Inferior parietal cortex (tissue), 1 donor: ENCODE results near the gene IQCN.
A peak's percentile ranks its signal among the peaks of the same experiment; 100 is the strongest.

ENCODE experiments used
- DNase-seq: peaks from one replicate; pipeline ENCODE4 v3.0.0-alpha.2; 2016; ENCODE audit errors: extremely low spot score

IQCN gene, protein sequence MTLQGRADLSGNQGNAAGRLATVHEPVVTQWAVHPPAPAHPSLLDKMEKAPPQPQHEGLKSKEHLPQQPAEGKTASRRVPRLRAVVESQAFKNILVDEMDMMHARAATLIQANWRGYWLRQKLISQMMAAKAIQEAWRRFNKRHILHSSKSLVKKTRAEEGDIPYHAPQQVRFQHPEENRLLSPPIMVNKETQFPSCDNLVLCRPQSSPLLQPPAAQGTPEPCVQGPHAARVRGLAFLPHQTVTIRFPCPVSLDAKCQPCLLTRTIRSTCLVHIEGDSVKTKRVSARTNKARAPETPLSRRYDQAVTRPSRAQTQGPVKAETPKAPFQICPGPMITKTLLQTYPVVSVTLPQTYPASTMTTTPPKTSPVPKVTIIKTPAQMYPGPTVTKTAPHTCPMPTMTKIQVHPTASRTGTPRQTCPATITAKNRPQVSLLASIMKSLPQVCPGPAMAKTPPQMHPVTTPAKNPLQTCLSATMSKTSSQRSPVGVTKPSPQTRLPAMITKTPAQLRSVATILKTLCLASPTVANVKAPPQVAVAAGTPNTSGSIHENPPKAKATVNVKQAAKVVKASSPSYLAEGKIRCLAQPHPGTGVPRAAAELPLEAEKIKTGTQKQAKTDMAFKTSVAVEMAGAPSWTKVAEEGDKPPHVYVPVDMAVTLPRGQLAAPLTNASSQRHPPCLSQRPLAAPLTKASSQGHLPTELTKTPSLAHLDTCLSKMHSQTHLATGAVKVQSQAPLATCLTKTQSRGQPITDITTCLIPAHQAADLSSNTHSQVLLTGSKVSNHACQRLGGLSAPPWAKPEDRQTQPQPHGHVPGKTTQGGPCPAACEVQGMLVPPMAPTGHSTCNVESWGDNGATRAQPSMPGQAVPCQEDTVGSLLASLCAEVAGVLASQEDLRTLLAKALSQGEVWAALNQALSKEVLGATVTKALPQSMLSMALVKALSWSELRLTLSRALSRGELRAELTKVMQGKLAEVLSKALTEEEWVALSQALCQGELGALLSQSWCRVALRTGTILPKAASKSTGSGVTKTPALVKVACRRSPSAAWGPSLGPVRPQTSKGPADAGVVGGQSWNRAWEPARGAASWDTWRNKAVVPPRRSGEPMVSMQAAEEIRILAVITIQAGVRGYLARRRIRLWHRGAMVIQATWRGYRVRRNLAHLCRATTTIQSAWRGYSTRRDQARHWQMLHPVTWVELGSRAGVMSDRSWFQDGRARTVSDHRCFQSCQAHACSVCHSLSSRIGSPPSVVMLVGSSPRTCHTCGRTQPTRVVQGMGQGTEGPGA (N-terminal part only)

DNA sequence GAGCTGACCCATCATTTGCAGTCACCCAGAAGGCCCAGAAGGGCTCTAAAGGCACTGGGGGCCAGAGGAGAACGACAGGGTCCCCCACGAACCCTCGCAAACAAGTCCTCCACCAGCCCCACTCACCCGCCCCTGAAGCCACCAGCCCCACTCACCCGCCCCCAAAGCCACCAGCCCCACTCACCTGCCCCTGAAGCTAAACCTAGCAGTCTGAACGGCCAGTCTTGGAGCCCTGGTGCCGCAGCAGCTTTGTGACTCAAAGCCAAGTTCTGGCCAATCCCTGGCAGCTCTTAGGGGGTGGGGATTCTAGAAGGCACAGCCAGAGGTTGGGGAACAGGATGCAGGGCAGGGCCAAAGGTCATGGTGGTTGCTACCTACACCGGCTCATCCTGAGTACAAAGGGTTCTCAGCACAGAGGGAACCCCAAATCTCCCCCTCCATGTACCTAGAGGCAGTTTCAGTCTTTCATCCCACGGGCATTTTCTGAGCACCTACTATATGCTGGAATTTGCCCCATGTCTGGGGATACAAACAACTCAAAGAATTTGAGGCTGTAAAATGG lies at the start of gene IQCN:
TSS of gene IQCN (minus strand) at position 234 of the 562 bp plus-strand sequence. CDS start 4,974 bp downstream, outside the sequence.
- no peak for DNase-seq

GRCh38 chr19:18322759-18323460 lies 48.7 kb upstream of the IQCN start, which contains the start of gene LSM4:
Gene LSM4, minus strand, starts transcription at chr19:18323076. Its CDS starts 56 bp downstream, at chr19:18323020.
- peak; percentile 96 for DNase-seq

DNA sequence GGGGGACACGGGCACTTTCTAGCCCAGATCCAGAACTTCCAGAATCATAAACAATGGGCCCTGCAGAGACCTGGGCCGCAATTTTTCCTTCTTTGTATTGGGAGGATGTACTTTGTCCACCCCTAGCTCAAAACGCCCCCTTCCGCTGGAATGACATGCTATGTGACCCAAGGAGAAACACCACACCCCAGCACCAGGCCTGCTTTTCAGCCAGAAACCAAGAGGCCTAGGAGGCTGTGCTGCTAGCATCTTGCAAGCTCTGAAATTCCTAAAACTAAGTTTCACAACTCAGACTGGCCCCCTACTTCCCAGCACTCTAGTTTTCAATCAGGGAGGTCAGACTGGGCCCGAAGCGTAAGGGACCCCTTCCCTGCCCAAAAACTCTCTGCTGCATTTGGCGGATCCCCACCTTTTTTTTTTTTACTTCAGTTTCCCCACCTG lies 48.1 kb upstream of the IQCN start:
- DNase-seq, result no peak

DNA sequence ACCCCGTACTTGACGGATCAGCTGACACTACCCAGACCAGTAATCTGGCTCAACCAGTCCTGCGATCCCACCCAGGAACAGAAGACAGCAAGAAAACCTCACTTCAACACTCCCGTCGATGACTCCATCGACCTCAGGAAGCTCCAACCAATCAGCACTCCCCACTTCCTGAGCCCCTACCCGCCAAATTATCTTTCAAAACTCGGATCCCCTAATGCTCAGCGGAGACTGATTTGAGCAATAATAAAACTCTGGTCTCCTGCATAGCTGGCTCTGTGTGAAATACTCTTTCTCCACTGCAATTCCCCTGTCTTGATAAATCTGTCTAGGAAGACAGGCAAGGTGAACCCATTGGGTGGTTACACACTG lies 47.5 kb upstream of the IQCN start:
- no peak for DNase-seq

- no peak for DNase-seq
Observed at GRCh38 chr19:18320865-18321733, 46.8 kb upstream of the IQCN start.

GRCh38 chr19:18319591-18320135 lies 45.4 kb upstream of the IQCN start:
- DNase-seq, result no peak

- no peak for DNase-seq
Observed at GRCh38 chr19:18317961-18318800, 43.9 kb upstream of the IQCN start.

GRCh38 chr19:18313398-18313797 lies 39.1 kb upstream of the IQCN start:
- no peak for DNase-seq

- DNase-seq, result no peak
Observed at GRCh38 chr19:18312092-18312534, 37.9 kb upstream of the IQCN start.

- no peak for DNase-seq
Observed at GRCh38 chr19:18311502-18312091, 37.3 kb upstream of the IQCN start.

DNA sequence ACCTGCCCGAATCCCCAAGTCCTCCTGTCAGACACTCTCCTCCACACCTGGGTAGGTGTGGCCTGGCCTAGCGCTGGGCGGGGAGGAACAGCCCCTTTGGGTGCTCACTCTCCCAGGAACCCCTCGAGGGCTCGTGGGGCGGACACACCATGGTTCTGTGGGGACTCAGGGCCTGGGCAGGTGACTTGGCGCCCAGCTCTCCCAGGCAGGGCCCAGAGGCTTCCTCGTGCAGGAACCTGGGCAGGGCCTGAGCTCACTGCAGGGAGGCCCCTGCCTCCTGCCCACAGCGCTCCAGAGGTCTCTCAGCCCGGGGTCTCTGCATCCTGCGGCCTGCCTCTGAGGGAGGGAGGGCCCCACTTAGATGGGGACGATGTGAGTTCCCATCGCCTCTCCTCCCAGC lies 36.7 kb upstream of the IQCN start:
- no peak for DNase-seq

DNA sequence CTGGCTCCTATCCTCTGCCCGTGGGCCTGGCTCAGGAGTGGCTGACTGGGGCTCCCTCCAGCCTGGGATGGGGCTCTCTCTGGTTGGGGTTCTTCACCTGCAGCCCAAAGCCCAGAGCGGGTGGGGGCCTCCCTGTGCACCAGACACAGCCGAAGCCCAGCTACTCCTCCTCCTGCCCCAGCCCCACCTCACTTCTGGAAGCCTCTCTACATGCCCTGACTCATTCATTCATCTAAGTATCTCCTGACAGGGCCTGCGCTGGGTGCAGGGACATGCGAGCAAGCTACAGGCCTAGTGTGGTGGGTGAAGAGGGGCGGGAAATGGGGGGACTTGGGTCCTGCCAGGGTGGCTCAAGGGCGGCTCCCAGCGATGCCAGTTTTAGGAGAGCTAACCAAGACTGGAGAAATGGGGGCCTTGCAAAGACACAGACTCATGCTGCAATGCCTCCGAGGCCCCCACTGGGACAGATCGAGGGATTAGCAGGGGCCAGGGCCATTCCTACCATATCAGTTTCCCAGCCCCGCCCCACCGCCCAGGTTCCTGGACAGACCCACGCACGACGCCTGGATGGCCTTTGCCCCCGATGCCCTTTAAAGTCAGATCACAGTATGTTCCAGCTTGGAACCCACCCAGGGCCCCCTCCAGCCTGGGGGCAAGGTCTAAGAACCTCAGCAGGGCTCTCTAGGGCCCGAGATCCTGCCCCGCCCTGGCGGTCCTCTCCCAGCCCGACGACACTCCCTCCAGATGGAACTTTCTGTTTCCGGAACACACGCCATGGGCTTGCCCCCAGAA lies 36.1 kb upstream of the IQCN start:
- DNase-seq, result no peak

DNA sequence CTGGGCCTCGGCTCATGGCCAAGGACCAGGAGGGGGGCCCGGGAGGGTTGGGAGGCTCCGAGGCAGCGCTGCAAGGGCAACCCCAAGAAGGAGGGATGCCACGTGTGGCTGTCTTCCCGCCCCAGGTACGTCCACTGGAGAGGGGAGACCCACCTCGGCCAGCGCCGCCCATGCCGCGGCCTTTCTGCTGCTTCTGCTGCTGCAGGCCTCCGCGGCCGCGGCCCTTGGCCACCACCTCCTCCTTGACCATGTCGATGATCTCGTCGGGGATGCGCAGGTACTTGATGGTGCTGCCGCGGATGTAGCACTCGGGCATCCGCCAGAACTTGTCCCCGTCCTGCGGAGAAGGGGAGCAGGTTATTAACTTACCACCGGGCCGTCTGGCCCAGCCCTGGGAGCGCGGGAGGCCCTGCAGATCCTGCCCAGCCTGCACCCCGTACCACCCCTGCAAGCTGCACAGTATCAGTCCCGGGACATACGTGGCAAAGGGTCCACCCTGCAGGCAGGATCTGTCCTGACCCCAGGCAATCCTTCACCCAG lies 35.3 kb upstream of the IQCN start:
- no peak for DNase-seq

DNA sequence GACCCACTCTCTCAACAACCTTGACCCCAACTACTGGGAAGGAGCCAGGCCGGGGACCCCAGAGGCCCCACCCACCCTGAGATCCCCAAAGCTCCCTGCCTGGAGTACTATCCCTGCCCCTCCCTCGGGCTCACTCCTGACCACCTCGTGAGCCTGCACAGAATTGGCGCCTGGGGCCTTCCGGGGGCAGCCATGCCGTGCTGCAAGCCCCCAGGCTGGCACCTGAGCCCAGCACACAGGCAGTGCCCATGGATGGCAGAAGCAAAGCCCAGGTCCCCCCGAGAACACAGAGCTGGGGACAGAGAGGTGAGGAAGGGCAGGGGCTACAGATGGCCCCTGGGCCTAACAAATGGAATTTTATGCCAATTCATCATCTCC lies 34.7 kb upstream of the IQCN start:
- no peak for DNase-seq

GRCh38 chr19:18308051-18308947 lies 34.0 kb upstream of the IQCN start:
- DNase-seq, result no peak

DNA sequence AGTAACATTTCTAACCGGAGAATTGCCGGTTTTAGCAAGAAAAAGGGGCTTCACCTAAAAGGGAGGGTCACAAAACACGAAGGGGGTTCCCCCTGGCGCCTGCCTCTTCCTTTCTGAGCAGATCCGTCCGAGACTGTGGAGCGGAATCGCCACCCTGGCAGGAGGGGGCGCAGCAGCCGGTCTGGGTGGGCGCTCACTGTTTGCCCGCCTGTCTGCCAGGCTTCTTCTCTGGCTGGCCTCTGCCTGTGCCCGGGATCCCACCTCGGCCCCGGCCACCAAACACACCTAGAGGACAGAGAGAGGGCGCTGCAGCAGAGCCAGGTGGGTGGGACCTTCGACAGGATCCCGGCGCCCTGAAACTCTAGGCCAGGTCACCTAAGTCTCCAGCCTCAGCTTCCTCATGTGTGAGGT lies 33.0 kb upstream of the IQCN start:
- DNase-seq, result no peak
